Stimulated activated naive CD4-positive, alpha-beta T cell (primary cell): ENCODE measurements around the gene DDX50.
"Not testable (repeated sequence)": the region's sequence is repeated elsewhere in the genome, so short reads cannot be mapped to it uniquely, and the experiment has no call there.

Source experiments
- DNase-seq, 6 experiments: peaks; one replicate each; lab custom pipeline; 2025; lab: John Stamatoyannopoulos, UW

DDX50 gene

DNA sequence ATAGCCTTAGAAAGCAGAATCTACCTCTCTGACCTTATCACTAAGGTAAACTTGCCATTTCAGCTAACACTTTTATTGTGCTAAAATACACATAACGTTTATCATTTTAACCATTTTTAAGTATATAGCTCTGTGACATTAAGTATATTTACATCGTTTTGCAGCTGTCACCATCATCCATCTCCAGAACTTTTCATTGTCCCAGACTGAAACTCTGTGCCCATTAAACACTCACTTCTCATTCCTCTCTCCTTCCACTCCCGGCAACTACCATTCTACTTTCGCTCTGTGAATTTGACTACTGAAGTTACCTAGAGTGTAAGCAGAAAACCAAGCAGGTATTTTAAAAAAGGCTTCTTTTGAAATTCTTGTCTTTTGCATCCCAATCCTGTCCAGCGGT, 1.3 kb downstream of the DDX50 start:
- no peak for DNase-seq

DNA sequence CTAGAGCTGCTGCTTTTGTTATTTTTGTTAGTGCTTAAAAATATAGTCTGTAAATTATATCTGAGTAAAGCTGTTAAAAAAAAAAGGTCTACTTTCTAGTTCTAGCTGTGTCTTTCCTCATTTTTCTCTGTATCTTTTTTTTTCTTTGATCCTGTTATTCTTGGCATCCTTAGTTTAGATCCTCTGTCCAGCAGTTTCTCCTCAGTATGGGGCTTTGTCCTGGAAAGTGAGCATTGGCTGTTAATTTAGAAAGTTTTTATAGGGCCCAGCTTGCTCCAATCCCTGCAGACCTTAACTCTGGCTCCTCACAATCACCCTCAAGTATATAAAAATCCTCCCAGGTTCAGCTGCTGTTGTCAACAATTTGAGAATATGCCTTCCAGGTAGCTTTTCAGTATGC, 23.5 kb downstream of the DDX50 start:
- DNase-seq = no peak

DNA sequence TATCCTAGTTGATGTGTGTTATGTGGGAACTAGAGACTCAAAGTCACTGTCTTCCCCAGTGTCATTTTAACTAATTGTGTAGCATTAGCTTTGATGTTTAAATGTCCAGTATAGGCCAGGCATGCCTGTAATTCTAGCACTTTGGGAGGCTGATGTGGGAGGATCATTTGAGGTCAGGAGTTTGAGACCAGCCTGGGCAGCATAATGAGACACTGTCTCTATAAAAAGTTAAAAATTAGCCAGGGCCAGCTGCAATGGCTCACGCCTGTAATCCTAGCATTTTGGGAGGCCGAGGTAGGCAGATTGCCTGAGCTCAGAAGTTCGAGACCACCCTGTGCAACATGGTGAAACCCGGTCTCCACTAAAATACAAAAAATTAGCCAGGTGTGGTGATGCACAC, 24.4 kb downstream of the DDX50 start:
- no peak for DNase-seq

DNA sequence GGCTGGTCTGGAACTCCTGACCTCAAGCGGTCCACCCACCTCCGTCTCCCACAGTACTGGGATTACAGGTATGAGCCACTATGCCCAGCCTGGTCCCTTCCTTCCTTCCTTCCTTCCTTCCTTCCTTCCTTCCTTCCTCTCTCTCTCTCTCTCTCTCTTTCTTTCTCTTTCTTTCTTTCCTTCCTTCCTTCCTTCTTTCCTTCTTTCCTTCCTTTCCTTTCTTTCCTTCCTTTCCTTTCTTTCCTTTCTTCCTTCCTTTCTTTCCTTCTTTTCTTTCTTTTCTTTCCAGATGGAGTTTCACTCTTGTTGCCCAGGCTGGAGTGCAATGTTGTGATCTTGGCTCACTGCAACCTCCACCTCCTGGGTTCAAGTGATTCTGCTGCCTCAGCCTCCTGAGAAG, 28.0 kb downstream of the DDX50 start:
- DNase-seq = not testable (repeated sequence)

DNA sequence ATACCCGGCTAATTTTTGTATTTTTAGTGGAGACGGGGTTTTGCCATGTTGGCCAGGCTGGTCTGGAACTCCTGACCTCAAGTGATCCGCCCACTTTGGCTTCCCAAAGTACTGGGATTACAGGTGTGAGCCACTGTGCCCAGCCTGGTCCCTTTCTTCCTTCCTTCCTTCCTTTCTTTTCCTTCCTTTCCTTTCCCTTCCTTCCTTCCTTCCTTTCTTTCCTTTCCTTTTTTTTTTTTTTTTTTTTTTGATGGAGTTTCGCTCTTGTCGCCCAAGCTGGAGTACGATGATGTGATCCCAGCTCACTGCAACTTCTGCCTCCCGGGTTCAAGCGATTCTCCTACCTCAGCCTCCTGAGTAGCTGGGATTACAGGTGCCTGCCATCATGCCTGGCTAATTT, 28.8 kb downstream of the DDX50 start:
- not testable (repeated sequence) for DNase-seq

DNA sequence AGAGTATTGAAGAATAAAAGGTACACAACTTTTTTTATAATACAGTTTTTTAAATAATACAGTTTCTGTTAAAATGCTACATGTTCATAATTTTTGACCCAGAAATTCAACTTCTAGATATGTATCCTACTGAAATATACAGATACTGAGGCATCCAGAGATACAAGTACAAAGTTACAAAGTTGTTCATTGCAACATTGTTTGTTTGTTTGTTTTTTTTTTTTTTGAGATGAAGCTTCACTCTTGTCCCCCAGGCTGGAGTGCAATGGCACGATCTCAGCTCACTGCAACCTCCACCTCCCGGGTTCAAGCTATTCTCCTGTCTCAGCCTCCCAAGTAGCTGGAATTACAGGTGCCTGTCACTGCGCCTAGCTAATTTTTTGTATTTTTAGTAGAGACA, 31.7 kb downstream of the DDX50 start:
- DNase-seq = not testable (repeated sequence)

DNA sequence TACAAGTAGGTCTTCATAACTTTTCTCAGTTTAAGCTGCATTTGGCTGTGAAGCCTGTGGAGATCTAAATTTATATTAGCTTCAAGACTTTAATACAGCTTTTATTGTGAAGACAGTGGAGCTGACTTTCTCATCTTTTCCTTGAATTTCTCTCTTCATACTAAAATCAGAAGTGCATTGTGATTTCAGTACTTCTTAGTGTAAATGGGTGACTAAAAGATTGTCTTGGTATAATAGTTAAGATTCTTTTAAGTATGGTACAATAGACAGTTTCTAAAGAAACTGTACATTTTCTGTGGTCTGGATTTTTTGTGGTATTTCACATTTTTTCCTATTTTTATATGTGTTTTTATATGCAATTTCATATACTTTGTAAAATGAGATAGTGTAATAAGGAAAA, 33.9 kb downstream of the DDX50 start:
- no peak for DNase-seq

DNA sequence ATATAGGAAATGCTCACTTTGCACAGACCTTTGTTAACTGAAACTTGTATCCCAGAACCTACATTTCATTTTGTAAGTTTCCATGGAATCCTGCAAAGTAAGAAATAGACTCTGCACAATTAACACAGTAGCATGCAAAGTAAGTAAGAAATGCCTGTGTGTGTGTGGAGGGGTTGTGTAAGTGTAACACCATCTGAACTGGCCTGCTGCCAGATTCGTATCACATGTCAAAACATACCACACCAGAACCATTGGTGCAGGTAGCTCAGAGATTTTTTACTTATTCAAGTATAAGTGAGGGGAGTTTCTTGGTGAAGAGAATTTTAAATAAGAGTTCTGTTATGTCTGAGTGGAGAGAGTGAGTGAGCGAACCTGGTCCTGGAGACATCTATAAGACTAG, 37.0 kb downstream of the DDX50 start:
- DNase-seq = no peak

DNA sequence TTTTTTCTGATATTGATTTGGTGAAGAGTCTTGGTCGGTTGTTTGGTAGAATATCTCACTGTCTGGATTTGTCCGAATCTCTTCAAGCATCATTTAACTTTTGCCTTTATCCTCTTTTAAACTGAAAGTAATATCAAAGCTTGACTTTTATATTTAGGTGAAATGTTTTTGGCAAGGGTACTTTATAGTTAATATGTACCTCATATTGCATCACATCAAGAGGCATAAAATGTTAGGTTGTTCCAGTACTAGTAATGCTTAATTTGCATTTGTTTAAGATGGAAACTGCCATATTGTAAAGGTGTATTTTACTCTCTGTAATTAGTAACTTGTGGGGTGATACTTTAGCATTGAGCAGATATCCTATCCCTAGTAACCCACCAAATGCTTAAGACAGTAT, 37.8 kb downstream of the DDX50 start:
- DNase-seq = no peak

DNA sequence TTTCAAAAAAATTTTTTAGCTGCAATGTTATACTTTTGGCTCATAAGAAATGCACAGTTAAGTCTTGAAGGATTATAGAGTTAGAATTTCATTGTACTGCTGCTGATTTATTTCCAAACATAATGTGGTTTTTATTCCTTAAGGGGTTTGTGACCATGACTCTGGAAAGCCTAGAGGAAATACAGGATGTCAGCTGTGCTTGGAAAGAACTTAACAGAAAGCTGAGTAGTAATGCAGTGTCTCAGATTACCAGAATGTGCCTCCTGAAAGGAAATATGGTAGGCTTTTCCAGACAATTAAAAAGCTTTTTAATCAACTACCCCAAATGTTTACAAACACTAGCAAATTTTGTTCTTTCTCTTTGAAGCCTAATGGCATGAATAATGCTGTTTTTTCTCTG, 39.8 kb downstream of the DDX50 start:
- DNase-seq = not testable (repeated sequence)

DNA sequence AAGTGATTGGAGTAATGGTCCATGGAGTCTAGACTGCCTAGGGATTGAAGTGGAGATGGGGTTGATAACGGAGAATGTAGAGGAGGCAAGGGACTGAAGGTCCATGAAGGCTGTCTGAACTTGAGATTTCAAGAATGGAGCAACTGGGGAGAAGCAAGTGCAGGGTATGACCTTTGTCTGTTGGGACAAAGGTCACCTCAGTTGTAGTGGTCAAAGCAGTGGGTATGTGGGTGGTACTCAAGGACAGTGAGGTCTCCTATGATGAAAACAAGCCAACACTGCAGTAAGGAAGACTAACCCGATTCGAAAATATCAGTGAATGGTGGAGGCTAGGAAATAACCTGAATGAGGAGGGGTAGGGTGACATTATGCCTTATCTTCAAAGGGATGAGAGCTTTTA, 49.5 kb downstream of the DDX50 start:
- DNase-seq = no peak

DNA sequence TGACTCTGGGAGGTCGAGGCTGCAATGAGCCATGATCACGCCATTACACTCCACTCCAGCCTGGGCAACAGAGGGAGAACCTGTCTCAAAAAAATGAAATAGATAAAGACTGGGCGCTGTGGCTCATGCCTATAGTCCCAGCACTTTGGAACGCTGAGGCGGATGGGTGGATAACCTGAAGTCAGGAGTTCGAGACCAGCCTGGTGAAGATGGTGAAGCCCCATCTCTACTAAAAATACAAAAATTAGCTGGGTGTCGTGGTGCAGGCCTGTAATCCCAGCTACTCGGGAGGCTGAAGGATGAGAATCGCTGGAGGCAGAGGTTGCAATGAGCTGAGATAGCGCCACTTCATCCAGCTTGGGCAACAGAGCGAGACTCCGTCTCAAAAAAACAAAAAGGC, 53.8 kb downstream of the DDX50 start:
- DNase-seq = no peak

DNA sequence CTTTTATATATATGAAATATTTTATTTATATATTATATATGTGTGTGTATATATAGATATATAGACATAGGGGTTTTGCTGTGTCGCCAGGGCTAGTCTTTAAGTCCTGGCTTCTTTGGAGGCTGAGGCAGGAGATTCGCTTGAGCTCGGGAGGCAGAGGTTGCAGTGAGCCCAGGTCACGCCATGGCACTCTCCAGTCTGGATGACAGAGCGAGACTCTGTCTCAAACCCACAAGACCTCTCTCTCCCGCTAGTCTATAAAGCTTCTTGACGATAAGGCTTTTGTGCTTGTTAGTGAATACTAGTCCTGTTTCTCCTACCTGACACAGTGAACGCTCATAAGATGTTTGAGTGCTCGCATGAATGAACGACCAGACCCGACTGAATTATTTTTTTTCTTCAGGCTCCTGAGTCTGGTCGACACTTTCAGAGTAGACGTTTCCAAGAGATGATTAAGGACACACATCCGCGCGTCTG, 54.3 kb downstream of the DDX50 start:
- DNase-seq = no peak

DNA sequence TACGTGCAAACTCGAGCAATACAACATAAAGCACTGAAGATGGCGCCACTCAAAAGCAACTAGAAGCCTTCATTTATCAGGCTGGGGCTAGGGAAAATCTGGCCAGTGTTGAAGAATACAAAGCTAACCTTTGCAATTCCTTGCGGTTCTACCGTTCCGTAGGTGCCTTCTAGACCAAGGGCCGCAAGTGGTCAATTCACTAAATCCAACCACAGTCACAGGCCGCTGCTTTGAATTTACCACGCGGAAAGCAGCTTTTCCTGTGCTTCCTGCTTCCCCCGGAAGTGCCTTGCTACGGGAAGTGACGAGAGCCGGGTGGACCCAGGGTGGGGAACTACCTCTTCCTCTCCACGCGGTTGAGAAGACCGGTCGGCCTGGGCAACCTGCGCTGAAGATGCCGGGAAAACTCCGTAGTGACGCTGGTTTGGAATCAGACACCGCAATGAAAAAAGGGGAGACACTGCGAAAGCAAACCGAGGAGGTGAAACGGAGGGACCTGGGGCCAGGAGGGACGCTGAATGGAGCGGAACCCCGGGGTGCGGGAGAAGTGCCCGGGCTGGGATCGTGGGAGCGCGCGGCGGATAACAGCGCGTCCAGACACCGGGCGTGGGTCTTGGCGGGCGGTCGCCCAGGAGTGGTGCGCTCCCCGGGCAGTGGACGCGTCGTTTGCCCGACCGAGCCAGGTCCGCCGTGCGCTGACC, 54.9 kb downstream of the DDX50 start, which contains the start of gene DDX21:
Gene DDX21 (plus strand): TSS at position 339 of the 701 bp plus-strand sequence. CDS start 56 bp downstream, at position 395.
- DNase-seq = peak; percentile 75 to 96 (median 84)

DNA sequence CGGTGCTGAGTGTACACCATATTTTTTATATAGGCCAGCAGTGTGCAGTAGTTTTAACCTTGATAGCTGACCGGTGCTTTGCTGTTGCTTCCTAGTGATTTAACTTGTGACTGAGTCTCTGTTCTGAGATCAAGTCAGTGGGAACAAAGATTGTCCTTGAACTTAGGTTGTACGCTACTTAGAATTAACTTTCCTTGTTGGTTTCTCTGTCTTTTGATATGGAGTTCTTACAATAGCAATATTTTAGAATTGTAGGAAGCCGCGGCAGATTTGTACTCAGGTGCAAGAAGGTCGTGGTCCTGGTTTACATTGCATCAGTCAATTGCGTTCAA, 56.1 kb downstream of the DDX50 start:
- no peak for DNase-seq

DNA sequence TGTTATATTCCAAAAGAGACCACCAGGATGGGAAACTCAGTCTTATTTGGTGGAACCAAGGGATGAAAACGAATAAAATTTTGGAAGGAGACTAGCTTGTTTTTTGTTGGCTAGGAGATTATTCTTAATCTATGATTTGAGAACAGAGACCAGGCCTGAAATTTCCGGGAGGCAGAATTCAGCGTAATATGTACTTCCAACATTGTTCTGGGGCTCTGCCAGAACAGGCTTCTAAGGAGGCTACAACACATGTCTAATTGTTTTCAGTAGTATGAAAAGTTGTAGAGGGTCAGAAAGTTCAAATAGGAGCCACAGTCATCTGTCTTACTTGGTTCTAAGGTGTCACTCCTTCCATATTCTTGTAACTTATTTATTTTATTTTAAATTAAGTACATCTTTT, 56.5 kb downstream of the DDX50 start:
- DNase-seq = peak in 1 of 6 experiments; percentile 4

DNA sequence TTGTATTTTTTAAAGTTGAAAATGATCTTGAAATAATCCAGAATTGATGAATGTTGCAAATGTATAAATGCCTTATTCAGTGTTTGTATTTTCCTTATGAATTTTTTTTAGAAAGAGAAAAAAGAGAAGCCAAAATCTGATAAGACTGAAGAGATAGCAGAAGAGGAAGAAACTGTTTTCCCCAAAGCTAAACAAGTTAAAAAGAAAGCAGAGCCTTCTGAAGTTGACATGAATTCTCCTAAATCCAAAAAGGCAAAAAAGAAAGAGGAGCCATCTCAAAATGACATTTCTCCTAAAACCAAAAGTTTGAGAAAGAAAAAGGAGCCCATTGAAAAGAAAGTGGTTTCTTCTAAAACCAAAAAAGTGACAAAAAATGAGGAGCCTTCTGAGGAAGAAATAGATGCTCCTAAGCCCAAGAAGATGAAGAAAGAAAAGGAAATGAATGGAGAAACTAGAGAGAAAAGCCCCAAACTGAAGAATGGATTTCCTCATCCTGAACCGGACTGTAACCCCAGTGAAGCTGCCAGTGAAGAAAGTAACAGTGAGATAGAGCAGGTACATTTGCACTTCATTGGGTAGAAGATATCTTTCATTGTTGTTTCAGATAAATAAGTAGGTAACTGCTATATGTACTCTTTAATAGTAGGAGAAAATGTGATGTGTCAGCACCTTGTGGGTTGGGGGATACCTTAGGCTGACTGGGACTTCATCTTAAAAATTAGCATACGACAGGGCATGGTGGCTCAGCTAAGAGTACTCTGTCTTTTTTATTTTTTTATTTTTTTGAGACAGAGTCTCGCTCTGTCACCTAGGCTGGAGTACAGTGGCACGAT, 58.8 kb downstream of the DDX50 start:
- DNase-seq = no peak

DNA sequence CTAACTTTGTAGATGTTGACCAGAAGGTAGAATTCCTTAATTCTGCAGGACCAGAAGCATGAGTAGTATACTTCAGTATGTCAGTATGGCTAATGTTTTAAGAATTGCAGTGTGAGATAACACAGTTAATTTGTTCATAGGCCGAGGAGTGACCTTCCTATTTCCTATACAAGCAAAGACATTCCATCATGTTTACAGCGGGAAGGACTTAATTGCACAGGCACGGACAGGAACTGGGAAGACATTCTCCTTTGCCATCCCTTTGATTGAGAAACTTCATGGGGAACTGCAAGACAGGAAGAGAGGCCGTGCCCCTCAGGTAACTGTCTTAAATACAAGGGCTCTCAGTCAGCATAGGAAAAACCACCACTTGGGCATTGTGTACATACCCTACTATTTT, 62.0 kb downstream of the DDX50 start:
- DNase-seq = no peak

DNA sequence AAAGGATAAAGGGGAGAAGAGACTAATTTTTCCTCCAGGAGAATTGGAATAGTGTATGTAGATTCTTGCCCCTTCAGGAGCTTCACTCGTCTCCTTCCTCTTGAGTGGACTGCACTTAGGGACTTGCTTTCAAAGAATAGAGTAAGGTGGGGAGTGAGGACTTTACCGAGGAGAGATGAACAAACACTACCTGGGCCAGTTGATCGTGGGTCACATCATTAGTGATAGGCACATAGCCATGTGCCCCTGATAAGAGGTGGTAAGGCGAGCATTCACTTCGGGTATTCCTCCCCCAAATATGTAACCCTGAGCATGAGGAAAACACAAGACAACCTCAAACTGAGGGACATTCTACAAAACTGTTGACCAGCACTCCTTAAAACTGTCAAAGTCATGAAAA, 72.9 kb downstream of the DDX50 start:
- DNase-seq = no peak

DNA sequence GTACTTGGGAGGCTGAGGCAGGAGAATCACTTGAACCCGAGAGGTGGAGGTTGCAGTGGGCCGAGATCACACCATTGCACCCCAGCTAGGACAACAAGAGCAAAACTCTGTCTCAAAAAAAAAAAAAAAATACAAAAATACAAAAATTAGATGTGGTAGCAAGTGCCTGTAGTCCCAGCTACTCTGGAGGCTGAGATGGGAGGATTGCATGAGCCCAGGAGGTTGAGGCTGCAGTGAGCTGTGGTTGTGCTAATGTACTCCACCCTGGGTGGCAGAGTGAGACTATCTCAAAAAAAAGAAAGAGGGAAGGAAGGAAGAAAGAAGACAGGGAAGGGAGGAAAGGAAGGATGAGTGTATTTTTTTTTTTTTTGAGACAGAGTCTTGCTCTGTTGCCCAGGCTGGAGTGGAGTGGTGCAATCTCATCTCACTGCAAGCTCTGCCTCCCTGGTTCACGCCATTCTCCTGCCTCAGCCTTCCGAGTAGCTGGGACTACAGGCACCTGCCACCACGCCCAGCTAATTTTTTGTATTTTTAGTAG, 74.9 kb downstream of the DDX50 start:
- not testable (repeated sequence) for DNase-seq

DNA sequence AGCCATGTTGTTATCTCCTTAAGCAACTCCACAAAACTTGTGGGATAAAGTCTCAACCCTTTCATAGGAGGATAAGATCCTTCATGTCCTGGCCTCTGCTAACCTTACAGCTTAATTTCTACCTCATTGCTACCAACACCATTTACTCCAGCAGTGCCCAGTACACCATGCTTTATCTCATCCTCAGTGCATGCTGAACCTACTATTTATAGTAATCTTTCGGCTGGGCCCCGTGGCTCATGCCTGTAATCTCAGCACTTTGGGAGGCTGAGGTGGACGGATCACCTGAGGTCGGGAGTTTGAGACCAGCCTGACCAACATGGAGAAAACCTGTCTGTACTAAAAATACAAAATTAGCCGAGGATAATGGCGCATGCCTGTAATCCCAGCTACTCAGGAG, 78.6 kb downstream of the DDX50 start:
- DNase-seq = not testable (repeated sequence)

DNA sequence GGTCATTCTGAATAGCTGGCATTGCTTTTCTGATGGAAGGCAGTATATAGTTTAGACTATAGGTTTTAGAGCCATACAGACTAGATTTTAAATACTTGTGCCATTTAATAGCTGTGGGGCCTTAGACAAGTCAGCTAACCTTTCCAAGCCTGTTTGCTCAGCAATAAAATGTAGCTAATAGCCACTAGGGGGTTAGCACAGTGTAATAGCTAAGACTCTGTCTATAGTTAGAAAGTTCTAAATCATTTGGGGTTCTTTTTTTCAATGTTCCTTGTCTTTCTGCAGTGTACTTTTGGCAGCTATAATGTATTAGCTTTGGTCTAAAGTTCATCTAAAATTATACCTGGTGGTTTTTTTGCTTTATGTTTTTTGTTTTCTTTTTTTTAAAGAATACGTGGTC, 80.0 kb downstream of the DDX50 start:
- DNase-seq = no peak

DNA sequence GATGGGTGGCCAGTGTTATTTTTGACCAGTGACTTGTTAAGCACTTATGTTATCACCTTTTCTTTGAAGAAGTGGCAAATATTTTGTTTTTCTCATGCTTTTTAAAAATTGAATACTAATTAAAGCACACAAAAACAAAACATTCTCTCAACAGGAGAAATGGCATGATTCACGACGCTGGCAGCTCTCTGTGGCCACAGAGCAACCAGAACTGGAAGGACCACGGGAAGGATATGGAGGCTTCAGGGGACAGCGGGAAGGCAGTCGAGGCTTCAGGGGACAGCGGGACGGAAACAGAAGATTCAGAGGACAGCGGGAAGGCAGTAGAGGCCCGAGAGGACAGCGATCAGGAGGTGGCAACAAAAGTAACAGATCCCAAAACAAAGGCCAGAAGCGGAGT, 81.3 kb downstream of the DDX50 start:
- DNase-seq = no peak
